Activated CD4-positive, alpha-beta memory T cell treated with anti-CD3 and anti-CD28 coated beads, Interleukin-2, amount 10 ng/mL, durations not matched to agents 7 days and 5 days (primary cell): ENCODE data around the gene CHRD. TPM values are rescaled to one million over a fixed set of nuclear protein-coding genes. Genes with fewer than 3 reads are reported as not detected.
A peak's percentile ranks its signal among the peaks of the same experiment; 100 is the strongest.

Source experiments
- CTCF ChIA-PET: fragments of 350-600 bp; sonication (Branson Sonifier 250); formaldehyde crosslinking; loops from one replicate; lab custom pipeline; 2021; ENCODE audit warnings: antibody characterized with exemption, inconsistent platforms; lab: Charles Lee
- POLR2A ChIA-PET: fragments of 350-600 bp; sonication (Branson Sonifier 250); formaldehyde crosslinking; loops from one replicate; lab custom pipeline; 2021; ENCODE audit warnings: antibody characterized with exemption; lab: Charles Lee
- DNase-seq: peaks from one replicate; pipeline ENCODE4 v3.0.0-alpha.2; 2020
- H3K27ac Mint-ChIP-seq: one replicate; pipeline ENCODE4 v1.8.0; 2021; ENCODE audit warnings: mild to moderate bottlenecking, mixed read lengths
- H3K27me3 Mint-ChIP-seq: one replicate; pipeline ENCODE4 v1.8.0; 2021; ENCODE audit warnings: mixed read lengths
- H3K36me3 Mint-ChIP-seq: one replicate; pipeline ENCODE4 v1.8.0; 2021; ENCODE audit warnings: low read depth, mixed read lengths
- H3K4me1 Mint-ChIP-seq: one replicate; pipeline ENCODE4 v1.8.0; 2021; ENCODE audit warnings: mixed read lengths
- H3K4me3 Mint-ChIP-seq: one replicate; pipeline ENCODE4 v1.8.0; 2021; ENCODE audit warnings: mild to moderate bottlenecking, mixed read lengths
- H3K9me3 Mint-ChIP-seq: one replicate; pipeline ENCODE4 v1.8.0; 2021; ENCODE audit warnings: mixed read lengths
- total RNA-seq, 2 experiments: library from RNA; stranded (reverse); gene quantifications; one replicate each; pipeline ENCODE4 v1.2.3, GENCODE V29; 2021

The CHRD gene
- total RNA-seq, 2 experiments from 2014 or later = not detected

DNA sequence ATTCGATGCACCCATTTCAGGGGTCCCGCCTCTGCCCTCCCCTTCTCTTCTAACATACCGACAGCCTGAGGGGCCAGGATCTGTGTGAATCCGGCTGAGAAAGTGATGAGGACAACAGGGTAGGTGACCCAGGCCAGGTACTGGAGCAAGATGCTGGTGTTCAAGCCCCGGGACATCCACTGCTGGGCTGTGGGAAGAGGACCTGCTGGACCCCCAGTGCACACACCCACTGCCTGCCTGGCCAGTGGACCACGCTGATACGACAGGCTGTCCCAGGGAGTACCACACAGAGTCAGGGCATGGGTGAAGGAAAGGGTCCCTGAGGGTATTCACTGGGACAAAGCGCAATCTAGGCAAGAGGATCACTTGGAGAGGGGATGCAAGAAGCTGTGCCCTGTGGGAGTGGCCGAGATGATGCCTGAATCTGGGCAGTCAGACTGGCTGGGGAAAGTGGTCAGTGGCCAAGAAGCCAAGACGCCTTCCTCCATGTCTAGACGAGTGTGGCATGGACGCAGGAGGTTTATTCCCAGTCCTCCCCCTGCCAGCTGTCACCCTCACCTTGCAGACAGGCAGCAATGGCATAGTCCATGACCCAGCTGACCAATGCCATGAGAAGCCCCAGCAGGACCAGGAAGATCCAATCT is 21.6 kb upstream of the CHRD start:
- CTCF ChIA-PET = interaction anchor here (0.6 to 0.7 kb wide), 2 partner anchors 155 to 1245 kb away, joined by 3 read pairs; no protein-coding TSS in a partner anchor

DNA sequence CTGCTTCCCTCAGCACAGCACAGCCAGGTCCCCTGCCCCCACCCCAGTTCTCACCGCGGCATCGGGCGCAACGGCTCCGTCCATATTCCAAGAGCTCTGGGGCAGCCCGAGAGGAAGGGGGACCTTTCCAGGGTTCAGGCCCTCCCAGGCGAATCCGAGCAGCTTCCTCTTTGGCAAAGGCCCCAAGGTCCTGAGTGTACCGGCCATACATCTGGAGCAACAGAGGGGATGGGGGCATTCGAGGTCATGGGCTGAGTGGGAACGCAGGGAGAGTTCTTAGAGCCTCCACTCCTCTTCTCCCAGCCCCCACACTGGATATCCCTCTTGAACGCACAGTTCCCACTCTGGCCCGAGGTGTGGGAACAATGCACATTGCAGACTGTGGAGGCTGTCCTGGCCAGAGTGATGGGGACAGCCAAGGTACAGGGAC is 20.9 kb upstream of the CHRD start:
- Mint-ChIP-seq H3K27me3 (peaks cover 2% of the 10 kb centered on the region), H3K9me3 (no peaks in the 10 kb centered on the region), H3K27ac (no peak overlapping the region), H3K4me1 (peaks cover 13% of the 10 kb centered on the region), H3K4me3 (no peak overlapping the region), H3K36me3 (peaks cover 3% of the 10 kb centered on the region)
- POLR2A ChIA-PET = no interaction called here
- DNase-seq = no peak
- CTCF ChIA-PET = interaction anchor here (0.7 to 2.6 kb wide), 2 partner anchors 13 to 154 kb away, joined by 3 to 13 read pairs; no protein-coding TSS in a partner anchor

More for the DNA sequence above, 21.6 kb upstream of the CHRD start:
- Mint-ChIP-seq H3K36me3 (peaks cover 2% of the 10 kb centered on the region), H3K4me3 (no peak overlapping the region), H3K9me3 (no peaks in the 10 kb centered on the region), H3K27me3 (peaks cover 2% of the 10 kb centered on the region), H3K27ac (no peak overlapping the region), H3K4me1 (peaks cover 14% of the 10 kb centered on the region)
- POLR2A ChIA-PET = no interaction called here
- DNase-seq = no peak

DNA sequence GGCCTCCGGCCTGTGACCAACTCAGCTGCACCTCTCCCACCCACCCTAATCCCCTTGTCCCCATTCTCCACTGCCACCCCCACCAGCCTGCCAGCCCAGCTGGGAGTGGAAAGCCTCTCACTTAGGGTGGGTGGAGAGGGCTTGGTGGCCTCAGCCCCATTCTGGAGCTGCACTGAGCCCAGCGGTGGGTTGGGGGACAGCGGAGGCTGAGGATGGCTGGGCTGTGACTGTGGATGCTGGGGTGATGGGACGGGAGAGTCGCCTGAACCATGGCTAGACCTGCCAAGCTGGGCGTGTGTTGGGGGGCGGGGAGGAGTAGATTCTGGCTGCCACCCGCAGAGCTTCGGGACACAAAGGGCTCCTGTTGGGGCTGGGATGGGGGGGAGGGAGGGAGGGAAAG is 20.2 kb upstream of the CHRD start:
- H3K4me1 Mint-ChIP-seq = peaks cover 17% of the 10 kb centered on the region
- POLR2A ChIA-PET = no interaction called here
- H3K4me3 Mint-ChIP-seq = no peak overlapping the region
- H3K27ac Mint-ChIP-seq = no peak overlapping the region
- CTCF ChIA-PET = interaction anchor here (2.6 kb wide), 1 partner anchor 12 kb away, joined by 13 read pairs; no protein-coding TSS in a partner anchor
- peaks cover 2% of the 10 kb centered on the region for H3K27me3 Mint-ChIP-seq
- no peaks in the 10 kb centered on the region for H3K9me3 Mint-ChIP-seq
- DNase-seq = no peak
- H3K36me3 Mint-ChIP-seq = peaks cover 7% of the 10 kb centered on the region

GRCh38 chr3:184360070-184360928 is 19.6 kb upstream of the CHRD start:
- POLR2A ChIA-PET = interaction anchor here (0.7 to 3.0 kb wide), 7 partner anchors 9 to 225 kb away, joined by 3 to 13 read pairs (median 4); partner anchors contain the start of genes EIF2B5 and FAM131A
- peak overlapping the region; percentile 71 for H3K27ac Mint-ChIP-seq
- DNase-seq = no peak

GRCh38 chr3:184360929-184361531 is 18.8 kb upstream of the CHRD start:
- DNase-seq = no peak
- Mint-ChIP-seq H3K27me3 (peaks cover 2% of the 10 kb centered on the region), H3K36me3 (peaks cover 16% of the 10 kb centered on the region), H3K9me3 (no peaks in the 10 kb centered on the region), H3K27ac (peak overlapping the region; percentile 71), H3K4me3 (peak overlapping the region; percentile 74), H3K4me1 (peaks cover 28% of the 10 kb centered on the region)
- ChIA-PET POLR2A (interaction anchor here (0.7 to 3.0 kb wide), 8 partner anchors 9 to 226 kb away, joined by 3 to 13 read pairs (median 4); partner anchors contain the start of genes EIF2B5 and FAM131A), CTCF (interaction anchor here (2.6 kb wide), 1 partner anchor 11 kb away, joined by 13 read pairs; no protein-coding TSS in a partner anchor)

More at GRCh38 chr3:184360070-184360928, 19.6 kb upstream of the CHRD start:
- peaks cover 2% of the 10 kb centered on the region for H3K27me3 Mint-ChIP-seq
- H3K9me3 Mint-ChIP-seq = no peaks in the 10 kb centered on the region
- peaks cover 13% of the 10 kb centered on the region for H3K36me3 Mint-ChIP-seq
- H3K4me1 Mint-ChIP-seq = peaks cover 24% of the 10 kb centered on the region
- CTCF ChIA-PET = interaction anchor here (2.6 kb wide), 1 partner anchor 11 kb away, joined by 13 read pairs; no protein-coding TSS in a partner anchor
- H3K4me3 Mint-ChIP-seq = peak overlapping the region; percentile 74

- peak; percentile 51 for DNase-seq
- ChIA-PET CTCF (interaction anchor here (0.8 to 2.6 kb wide), 4 partner anchors 8 to 55 kb away, joined by 3 to 13 read pairs (median 5); no protein-coding TSS in a partner anchor), POLR2A (interaction anchor here (0.9 to 3.0 kb wide), 11 partner anchors 8 to 226 kb away, joined by 3 to 13 read pairs (median 4); partner anchors contain the start of genes EIF2B5 and FAM131A)
- Mint-ChIP-seq H3K9me3 (no peaks in the 10 kb centered on the region), H3K27me3 (peaks cover 2% of the 10 kb centered on the region), H3K36me3 (peaks cover 19% of the 10 kb centered on the region), H3K27ac (peak within 1 kb of the TSS; percentile 94), H3K4me3 (peak within 1 kb of the TSS; percentile 95), H3K4me1 (peaks cover 29% of the 10 kb centered on the region)
Measured at GRCh38 chr3:184361532-184361931, 18.3 kb upstream of the CHRD start, which contains the start of the genes CLCN2 and POLR2H. Gene CLCN2 (minus strand): TSS chr3:184361605. CDS start chr3:184361479, 126 bp downstream. Gene POLR2H (plus strand): TSS chr3:184361710. CDS start chr3:184363493, 1,783 bp downstream.

GRCh38 chr3:184361932-184362667 is 17.8 kb upstream of the CHRD start:
- peak overlapping the region; percentile 95 for H3K4me3 Mint-ChIP-seq
- peaks cover 32% of the 10 kb centered on the region for H3K4me1 Mint-ChIP-seq
- H3K27me3 Mint-ChIP-seq = peaks cover 2% of the 10 kb centered on the region
- H3K27ac Mint-ChIP-seq = peak overlapping the region; percentile 94
- CTCF ChIA-PET = interaction anchor here (0.6 to 1.4 kb wide), 5 partner anchors 8 to 467 kb away, joined by 3 to 7 read pairs (median 3); no protein-coding TSS in a partner anchor
- POLR2A ChIA-PET = interaction anchor here (0.6 to 3.0 kb wide), 14 partner anchors 8 to 573 kb away, joined by 3 to 13 read pairs (median 4); partner anchors contain the start of genes EIF2B5 and FAM131A
- no peaks in the 10 kb centered on the region for H3K9me3 Mint-ChIP-seq
- H3K36me3 Mint-ChIP-seq = peaks cover 25% of the 10 kb centered on the region
- DNase-seq = peak; percentile 53

GRCh38 chr3:184362668-184363546 is 16.9 kb upstream of the CHRD start:
- H3K36me3 Mint-ChIP-seq = peaks cover 30% of the 10 kb centered on the region
- peak overlapping the region; percentile 98 for H3K4me3 Mint-ChIP-seq
- peaks cover 32% of the 10 kb centered on the region for H3K4me1 Mint-ChIP-seq
- no peaks in the 10 kb centered on the region for H3K9me3 Mint-ChIP-seq
- peaks cover 2% of the 10 kb centered on the region for H3K27me3 Mint-ChIP-seq
- ChIA-PET POLR2A (interaction anchor here (0.6 to 3.0 kb wide), 11 partner anchors 9 to 573 kb away, joined by 3 to 13 read pairs (median 4); partner anchors contain the start of genes EIF2B5 and FAM131A), CTCF (interaction anchor here (0.6 to 1.5 kb wide), 7 partner anchors 9 to 468 kb away, joined by 3 to 7 read pairs (median 3); no protein-coding TSS in a partner anchor)
- H3K27ac Mint-ChIP-seq = peak overlapping the region; percentile 94
- peak; percentile 98 for DNase-seq

DNA sequence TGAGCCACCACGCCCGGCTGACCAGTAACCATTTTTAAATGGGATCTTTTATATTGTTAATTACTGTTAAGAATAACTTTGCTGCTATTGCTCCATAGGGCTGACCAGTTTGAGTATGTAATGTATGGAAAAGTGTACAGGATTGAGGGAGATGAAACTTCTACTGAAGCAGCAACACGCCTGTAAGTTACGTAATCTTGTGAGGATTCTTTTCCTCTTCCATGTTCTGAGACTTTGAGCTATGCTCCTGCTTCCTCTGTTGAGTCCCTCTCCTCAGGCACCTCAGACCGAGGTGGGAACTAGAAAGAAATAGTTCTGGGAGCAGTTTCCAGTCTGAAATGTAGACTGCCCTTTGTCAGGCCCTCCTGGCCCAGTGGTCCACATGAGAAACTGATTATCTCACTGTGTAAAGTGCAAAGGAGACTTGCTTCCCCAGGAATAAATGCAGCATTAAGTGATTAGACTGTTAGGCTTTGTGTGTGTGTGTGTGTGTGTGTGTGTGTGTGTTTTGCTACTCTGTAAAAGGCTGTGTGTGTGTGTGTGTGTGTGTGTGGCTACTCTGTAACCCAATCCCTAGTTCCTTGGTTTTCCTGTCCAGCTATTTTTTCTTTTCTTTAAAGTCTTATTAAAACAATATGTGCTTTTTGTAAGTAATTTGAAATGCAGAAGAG is 13.1 kb upstream of the CHRD start:
- DNase-seq = no peak
- Mint-ChIP-seq H3K9me3 (no peaks in the 10 kb centered on the region), H3K27me3 (no peaks in the 10 kb centered on the region), H3K27ac (no peak overlapping the region), H3K36me3 (peaks cover 52% of the 10 kb centered on the region), H3K4me1 (peaks cover 27% of the 10 kb centered on the region), H3K4me3 (no peak overlapping the region)
- CTCF ChIA-PET = interaction anchor here (2.5 kb wide), 1 partner anchor 12 kb away, joined by 8 read pairs; no protein-coding TSS in a partner anchor
- POLR2A ChIA-PET = no interaction called here

DNA sequence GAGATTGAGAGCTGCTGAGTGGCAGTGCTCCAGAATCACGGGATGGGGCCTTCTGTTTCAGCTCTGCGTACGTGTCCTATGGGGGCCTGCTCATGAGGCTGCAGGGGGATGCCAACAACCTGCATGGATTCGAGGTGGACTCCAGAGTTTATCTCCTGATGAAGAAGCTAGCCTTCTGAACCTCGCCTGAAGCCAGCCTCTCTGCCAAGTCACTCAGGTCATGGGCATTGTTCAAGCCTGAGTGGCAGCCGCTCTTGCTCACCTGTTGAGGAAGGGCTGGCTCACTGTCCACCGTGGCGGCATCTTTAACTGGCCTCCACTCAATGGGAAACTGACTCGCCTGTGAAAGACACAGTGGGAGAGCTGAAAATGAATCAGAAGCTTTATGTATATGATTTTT is 11.7 kb upstream of the CHRD start:
- POLR2A ChIA-PET = no interaction called here
- Mint-ChIP-seq H3K4me3 (no peak overlapping the region), H3K27ac (no peak overlapping the region), H3K9me3 (no peaks in the 10 kb centered on the region), H3K36me3 (peaks cover 51% of the 10 kb centered on the region), H3K27me3 (no peaks in the 10 kb centered on the region), H3K4me1 (peaks cover 27% of the 10 kb centered on the region)
- CTCF ChIA-PET = interaction anchor here (2.5 to 3.5 kb wide), 2 partner anchors 14 to 174 kb away, joined by 8 to 13 read pairs; no protein-coding TSS in a partner anchor
- DNase-seq = no peak
